NCI-H1105 treated with DMSO at 0.1 percent for 48 hours (cell line): ENCODE data around the gene FATE1.
A peak's percentile ranks its signal among the peaks of the same experiment; 100 is the strongest.

Experiments
- DNase-seq: peaks from one replicate; lab custom pipeline; 2025; lab: John Stamatoyannopoulos, UW

FATE1 gene

DNA sequence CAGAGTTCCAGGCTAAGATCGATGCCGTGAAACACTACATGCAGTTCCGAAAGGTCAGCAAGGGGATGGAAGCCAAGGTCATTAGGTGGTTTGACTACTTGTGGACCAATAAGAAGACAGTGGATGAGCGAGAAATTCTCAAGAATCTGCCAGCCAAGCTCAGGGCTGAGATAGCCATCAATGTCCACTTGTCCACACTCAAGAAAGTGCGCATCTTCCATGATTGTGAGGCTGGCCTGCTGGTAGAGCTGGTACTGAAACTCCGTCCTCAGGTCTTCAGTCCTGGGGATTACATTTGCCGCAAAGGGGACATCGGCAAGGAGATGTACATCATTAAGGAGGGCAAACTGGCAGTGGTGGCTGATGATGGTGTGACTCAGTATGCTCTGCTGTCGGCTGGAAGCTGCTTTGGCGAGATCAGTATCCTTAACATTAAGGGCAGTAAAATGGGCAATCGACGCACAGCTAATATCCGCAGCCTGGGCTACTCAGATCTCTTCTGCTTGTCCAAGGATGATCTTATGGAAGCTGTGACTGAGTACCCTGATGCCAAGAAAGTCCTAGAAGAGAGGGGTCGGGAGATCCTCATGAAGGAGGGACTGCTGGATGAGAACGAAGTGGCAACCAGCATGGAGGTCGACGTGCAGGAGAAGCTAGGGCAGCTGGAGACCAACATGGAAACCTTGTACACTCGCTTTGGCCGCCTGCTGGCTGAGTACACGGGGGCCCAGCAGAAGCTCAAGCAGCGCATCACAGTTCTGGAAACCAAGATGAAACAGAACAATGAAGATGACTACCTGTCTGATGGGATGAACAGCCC, 28.0 kb downstream of the FATE1 start:
- DNase-seq, result no peak

DNA sequence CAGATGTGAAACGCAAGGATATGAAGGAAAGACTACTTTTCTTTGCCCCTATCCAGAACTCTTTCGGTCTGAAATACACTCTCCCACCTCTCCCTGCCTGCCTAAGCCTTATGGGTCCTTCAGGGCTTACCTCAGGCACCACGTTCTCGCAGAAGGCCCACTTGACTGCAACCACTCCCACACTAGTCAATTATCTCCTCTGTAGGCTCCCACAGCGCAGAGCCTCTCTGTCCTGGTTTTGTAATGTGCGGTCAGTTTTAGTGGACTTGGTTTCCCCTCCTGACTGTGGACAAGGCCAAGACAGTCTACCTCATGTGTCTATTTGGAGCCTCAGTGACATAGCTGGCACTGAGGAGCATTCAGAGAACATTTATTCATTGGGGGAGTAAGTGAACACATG, 29.8 kb downstream of the FATE1 start:
- DNase-seq, result no peak

DNA sequence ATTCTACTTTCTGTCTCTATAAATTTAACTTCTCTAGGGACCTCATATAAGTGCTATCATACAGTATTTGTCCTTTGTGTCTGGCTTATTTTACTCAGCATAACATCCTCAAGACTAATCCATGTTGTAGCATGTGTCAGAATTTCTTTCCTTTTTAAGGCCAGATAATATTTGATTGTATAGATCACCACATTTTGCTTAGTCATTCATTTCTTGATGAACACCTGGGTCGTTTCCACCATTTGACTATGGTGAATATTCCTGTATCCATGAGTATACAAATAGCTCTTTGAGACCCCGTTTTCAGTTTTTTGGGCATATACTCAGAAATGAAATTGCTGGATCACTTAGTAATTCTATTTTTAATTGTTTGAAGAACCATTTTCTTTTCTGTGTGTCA, 30.7 kb downstream of the FATE1 start:
- DNase-seq, result no peak

GRCh38 chrX:151750511-151750910, 34.7 kb downstream of the FATE1 start:
- no peak for DNase-seq

- DNase-seq, result no peak
These were observed 37.0 kb downstream of the FATE1 start for GRCh38 chrX:151752847-151753246.

DNA sequence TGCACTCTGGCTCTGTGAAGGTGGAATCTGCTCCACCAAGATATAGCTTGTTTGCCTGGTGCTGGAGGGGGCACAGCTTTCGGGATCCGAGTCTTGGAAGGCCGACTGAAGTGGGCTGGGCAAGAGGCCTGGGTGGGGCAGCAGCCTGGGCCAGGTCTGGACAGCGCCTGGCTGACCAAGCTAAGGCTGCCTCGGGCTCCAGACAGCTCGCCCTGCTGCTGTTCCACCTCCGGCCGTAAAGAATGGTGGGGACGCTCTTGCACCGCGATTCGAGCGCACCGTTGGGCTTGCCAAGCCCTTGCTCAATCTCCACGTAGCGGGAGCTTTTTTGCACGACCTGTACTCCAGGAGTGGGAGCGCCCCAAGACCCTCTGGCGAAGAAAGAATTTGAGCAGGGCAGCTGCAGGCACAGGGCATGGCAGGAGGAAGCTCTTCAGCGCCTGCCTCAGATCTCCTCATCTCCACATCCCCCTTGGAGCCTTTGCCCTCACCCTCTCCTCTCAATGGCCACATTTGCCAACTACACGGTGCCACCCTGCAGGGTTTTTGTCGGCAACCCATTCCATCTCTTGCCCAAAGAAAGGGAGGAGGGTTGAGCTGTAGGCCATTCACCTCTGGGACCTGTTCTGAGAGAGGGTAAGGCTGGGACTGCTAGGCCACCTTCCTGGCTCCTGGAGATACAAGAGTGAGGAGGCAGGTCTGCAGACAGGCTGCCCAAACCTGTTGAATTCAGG, 37.6 kb downstream of the FATE1 start:
- DNase-seq, result peak; percentile 63

DNA sequence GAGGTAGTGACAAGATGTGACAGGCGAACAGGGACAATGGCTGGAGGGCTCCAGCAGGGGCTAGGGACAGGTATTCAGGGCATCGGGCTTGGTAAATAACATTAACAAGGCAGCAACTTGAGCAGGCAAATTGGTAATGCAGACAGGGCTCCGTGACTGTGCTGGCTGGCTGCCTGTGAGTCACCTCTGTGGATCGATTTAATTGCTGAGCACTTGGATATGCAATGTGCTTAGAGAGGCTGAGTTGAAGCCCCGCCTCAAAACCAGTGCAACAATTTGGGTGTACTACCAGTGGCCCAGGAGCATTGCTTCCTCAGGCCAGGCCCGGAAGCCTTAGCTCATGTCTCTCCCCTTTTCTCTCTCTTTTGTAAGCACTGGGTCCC, 38.2 kb downstream of the FATE1 start:
- DNase-seq, result peak; percentile 81

GRCh38 chrX:151754641-151755215, 38.9 kb downstream of the FATE1 start:
- DNase-seq, result peak; percentile 36

DNA sequence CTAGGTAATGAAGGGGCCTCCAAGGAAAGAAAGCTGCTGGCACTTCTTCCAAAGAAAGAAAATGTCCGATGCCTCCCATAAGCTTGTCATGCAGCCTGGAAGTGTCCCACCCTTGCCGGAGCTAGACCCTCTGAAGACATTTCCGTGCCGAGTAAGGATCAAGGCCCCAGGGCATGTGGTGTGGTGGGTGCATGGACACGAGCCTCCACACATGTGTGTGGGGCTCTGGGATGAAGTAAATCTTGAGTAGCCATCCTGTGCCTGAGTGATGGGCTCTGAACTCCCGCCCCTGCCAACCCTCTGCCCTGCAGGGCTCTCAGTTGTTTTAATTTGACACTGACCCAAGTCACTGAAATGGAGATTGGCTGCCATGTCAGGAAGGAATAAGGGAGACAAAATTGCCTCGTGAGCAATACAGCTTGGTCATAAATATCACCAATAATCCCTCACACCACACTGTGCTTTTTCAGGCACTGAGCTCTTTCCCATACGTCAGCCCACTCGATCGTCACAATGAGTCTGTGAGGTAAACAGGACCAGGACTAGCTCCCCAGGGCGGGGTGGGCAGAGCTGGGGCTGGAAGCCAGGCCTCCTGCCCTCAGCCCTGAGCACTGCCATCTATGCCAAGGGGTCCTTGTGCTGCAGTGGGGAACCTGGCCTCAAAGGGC, 43.3 kb downstream of the FATE1 start:
- DNase-seq, result no peak

DNA sequence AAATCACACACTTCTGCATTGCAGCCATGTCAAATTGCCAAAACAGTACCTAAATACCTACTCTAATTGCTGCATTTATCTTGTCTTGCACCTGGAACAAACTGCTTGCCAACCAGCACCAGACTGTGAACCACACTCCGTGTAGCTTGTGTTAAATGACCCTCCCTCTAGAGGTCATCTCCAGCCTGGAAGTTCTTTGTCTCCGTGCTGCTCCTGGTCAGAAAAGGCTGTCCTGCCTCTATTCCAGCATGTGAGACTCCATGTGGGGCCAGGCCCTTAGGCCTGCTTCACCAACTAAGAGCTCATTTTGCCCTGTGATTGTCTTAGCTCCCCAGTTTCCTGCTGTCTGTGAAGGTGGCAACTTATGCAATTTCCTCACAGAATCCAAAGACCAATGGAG, 47.0 kb downstream of the FATE1 start:
- DNase-seq, result no peak

DNA sequence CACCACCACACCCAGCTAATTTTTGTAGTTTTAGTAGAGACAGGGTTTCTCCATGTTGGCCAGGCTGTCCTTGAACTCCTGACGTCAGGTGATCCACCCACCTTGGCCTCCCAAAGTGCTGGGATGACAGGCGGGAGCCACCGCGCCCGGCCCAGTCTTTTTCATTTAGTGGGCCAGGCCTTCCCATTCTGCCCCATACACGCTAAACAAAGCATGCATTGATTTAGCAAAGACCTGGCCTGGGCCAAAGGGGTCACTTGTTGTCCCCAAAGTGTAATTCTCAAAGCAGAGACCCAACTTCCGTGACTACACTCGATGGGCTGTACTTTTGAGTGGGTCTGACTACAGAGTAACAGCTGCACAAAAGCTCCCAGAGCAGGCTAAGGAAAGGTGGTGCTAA, 47.9 kb downstream of the FATE1 start:
- DNase-seq, result no peak

- no peak for DNase-seq
These were observed 49.2 kb downstream of the FATE1 start for GRCh38 chrX:151765026-151765425.

- DNase-seq, result no peak
These were observed 55.9 kb downstream of the FATE1 start for GRCh38 chrX:151771726-151772125.
